GM12801 (cell line): ENCODE data around the gene STARD13.

Source experiments
- TF ChIP-seq, protein P1 (sequence below): IDR thresholded peaks from one replicate; pipeline ENCODE4 v1.5.1; 2011; ENCODE audit warnings: control low read depth; ENCODE audit not compliant: insufficient read length; ENCODE audit errors: extremely low read depth

The STARD13 gene

DNA sequence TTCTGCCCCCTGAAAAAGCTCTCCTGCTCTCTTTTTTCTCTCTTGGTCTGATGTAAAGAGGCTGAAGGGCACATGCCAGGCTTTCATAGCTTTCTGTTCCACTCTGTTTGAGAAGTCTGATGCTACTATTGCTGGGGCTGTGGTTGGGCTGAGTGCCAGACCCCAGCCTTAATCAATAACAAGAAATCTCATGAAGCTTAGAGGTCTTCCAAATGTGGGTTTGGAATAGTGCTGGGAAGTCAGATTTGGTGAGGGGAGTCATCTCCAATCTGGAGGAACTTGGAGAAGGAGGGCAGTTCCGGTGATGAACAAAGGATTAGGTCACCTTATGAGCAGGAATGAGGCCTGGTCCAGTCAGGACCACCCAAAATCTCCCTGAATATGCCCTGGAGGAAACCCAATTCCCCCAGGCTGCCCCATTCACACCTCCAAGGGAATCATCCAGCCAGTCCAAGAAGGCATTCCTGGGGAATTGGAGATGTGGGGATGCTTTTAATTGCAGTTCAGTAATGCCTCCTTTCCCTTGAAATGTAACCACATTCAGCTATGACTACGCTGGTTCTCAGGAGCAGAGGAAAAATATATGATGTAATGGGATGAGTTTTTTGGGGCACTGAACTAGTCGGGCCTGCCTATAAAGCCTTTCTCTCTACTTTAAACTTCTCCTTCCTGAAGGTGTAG, 102.0 kb downstream of the STARD13 start:
- TF ChIP-seq, protein P1, sequence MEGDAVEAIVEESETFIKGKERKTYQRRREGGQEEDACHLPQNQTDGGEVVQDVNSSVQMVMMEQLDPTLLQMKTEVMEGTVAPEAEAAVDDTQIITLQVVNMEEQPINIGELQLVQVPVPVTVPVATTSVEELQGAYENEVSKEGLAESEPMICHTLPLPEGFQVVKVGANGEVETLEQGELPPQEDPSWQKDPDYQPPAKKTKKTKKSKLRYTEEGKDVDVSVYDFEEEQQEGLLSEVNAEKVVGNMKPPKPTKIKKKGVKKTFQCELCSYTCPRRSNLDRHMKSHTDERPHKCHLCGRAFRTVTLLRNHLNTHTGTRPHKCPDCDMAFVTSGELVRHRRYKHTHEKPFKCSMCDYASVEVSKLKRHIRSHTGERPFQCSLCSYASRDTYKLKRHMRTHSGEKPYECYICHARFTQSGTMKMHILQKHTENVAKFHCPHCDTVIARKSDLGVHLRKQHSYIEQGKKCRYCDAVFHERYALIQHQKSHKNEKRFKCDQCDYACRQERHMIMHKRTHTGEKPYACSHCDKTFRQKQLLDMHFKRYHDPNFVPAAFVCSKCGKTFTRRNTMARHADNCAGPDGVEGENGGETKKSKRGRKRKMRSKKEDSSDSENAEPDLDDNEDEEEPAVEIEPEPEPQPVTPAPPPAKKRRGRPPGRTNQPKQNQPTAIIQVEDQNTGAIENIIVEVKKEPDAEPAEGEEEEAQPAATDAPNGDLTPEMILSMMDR: no peak

DNA sequence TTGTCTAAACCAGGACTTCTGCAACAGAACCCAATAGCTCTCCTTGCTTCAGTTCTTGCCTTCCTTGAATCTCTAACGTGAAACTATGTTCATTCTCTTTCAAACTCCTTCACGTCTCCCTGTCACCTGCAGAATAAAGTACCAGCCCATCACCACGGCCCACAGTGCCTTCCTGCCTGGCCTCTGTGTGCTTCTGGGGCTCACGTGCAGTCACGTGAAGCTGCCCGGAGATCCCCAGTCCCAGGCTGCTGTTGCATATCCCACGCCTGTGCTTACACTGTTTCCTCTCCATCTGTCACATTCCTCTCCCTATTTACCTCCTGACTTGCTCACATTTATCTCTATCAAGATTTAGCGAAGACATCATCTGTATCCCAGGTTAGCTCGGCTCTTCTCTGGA, 102.8 kb downstream of the STARD13 start:
- TF ChIP-seq, protein P1: no peak

DNA sequence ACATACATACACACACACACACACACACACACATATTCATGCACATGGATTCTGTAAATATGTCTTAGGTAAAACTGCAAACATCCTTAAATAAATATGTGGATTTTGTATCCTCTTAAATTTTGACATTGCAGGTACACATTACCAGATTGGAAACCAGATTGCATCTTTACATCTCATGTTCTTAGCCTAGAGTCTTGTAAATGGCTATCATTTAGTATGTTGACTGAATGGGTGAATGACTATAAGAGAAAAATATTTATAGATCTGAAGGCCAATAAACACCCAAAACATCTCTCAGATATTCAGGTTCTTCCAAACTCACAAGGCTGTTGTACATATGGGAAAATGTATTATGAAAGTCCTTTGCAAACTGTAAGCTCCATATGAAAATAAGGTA, 104.3 kb downstream of the STARD13 start:
- TF ChIP-seq, protein P1: no peak

DNA sequence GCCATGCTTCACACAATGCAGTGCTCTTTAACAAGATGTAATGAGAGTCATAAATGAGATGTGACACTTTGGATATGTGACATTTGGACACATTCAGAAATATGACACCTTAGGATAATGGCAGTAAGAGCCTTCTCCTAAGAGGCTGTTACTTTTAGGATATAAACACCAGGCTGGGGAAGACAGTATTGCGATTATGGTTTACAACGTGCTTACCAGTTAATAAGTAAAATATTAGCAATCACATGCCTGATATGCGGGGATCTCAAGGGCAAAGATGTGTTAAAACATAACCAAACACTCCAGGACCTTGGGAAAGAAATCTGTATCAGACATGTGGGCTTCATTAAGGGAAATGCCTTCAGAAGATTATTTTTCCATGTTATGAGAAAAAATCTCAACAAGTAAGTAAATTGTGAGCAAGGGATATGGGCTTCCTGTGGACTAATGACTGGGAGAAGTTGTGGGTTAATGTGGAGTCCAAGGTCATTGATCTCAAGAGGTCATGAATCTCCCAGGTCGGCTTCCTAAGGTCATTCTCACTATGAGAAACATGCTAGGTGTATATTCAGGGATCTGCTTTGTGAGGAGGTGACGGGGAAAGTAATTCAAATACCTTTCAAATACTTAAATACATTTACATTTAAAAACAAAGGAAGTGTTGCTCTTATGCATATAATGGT, 105.3 kb downstream of the STARD13 start:
- TF ChIP-seq, protein P1: no peak

DNA sequence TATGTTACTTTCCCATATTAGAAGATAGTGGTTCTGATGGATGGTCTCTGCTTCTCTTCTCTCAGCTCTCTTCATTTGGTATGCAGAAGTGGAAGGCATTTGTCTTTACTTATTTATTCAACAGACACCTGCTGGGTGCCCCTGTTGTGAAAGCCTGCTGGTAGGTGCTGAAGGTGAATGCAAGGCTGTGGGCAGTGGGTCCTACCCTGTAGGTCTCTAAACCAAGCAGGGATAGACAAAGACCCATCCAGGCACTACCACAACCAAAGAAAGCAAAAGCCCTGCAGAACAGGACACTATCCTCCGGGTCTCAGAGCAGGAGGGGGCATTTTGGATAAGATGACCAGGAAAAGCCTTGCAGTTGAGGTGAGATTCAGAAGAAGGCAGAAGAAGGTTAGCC, 106.1 kb downstream of the STARD13 start:
- TF ChIP-seq, protein P1: no peak

DNA sequence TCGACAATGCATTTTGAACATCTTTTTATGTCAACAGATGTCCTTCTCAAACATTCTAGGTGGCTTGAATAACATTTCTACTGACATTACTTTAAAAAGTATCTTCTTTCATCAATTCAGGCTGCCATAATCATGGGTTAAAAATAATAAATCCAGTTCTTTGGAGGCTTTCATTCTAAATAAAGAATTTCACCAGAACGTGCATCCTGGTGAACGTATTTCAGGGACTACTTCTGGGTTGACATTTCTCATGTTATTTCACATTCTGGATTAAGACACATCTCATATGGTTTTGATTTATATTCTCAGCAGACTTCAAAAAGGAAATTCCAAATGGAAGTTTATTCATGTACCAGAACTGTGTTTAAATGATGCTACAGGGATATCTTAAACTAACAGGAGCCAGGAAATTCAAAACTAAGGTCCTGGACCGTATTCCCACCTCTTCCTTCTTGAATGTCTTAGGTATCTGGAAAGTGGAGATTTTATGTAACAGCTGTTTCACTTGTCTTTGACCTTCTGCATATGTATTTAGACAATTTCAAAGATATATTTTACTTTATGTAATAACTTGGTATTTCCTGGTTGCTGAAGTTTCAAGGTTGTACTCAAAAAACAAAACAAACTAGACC, 107.2 kb downstream of the STARD13 start:
- TF ChIP-seq, protein P1: no peak

DNA sequence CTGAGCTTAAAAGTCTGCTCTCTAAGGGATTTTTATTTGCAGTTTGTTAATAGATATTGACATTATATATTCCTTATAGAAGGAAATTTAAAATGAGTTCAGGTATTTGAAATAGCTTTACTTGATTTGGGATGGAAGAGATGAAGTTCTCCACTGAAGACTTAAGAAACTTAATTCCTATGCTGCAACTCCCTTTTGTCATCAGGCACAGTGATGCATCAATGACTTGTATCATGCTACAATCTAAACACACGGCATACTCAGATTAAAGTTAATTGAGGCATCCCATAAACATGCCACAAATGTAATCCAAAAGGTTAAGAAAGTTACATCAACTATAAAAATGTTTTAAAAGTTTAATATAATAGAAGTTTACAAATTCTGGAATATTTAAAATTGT, 109.0 kb downstream of the STARD13 start:
- TF ChIP-seq, protein P1: no peak
